CD4-positive, CD25-positive, alpha-beta regulatory T cell (primary cell): ENCODE measurements around the gene RNLS. TPM values are rescaled to one million over a fixed set of nuclear protein-coding genes. Genes with fewer than 3 reads are reported as not detected.

Experiments used
- ATAC-seq, 2 donors: fragments of 150-1000 bp; cut with Tn5 transposase; one replicate each; pipeline ENCODE4 v1.10.0; 2021; ENCODE audit warnings: low read depth in 2 of 2, moderate number of reproducible peaks in 2 of 2, moderate library complexity in 1 of 2
- DNase-seq, 3 donors: peaks; one replicate each; pipeline versions ENCODE4 v3.0.0 to v3.0.0-alpha.2; 2012 to 2022; ENCODE audit warnings: mixed read lengths in 1 of 3
- H3K27ac ChIP-seq: one replicate; pipeline ENCODE4 v1.7.0; 2013; ENCODE audit warnings: mild to moderate bottlenecking, low read length; ENCODE audit not compliant: insufficient read depth, poor library complexity, severe bottlenecking
- H3K27me3 ChIP-seq: one replicate; pipeline ENCODE4 v1.7.0; 2013; ENCODE audit warnings: low read length; ENCODE audit not compliant: control insufficient read depth, insufficient read depth
- H3K36me3 ChIP-seq: one replicate; pipeline ENCODE4 v1.7.0; 2013; ENCODE audit warnings: mild to moderate bottlenecking, low read length, moderate library complexity; ENCODE audit not compliant: control insufficient read depth, insufficient read depth
- H3K4me1 ChIP-seq: 2 replicates; pipeline ENCODE4 v1.7.0; 2013; ENCODE audit warnings: mild to moderate bottlenecking, low read length; ENCODE audit not compliant: insufficient read depth, control insufficient read depth, poor library complexity, severe bottlenecking
- H3K4me3 ChIP-seq: one replicate; pipeline ENCODE4 v1.7.0; 2013; ENCODE audit warnings: low read depth, mild to moderate bottlenecking, low read length, moderate library complexity
- H3K9me3 ChIP-seq, 2 experiments: 1 replicate in 1 of 2; 2 replicates in 1 of 2; pipeline ENCODE4 v1.7.0; 2013; ENCODE audit warnings: low read length in 2 of 2, mild to moderate bottlenecking in 1 of 2, moderate library complexity in 1 of 2; ENCODE audit not compliant: control insufficient read depth in 2 of 2
- H3K27ac Mint-ChIP-seq, 3 donors: one replicate each; pipeline ENCODE4 v1.8.0; 2020 to 2022; ENCODE audit warnings: mild to moderate bottlenecking in 3 of 3, mixed read lengths in 3 of 3, moderate library complexity in 2 of 3
- H3K27me3 Mint-ChIP-seq: one replicate; pipeline ENCODE4 v1.8.0; 2022; ENCODE audit warnings: mild to moderate bottlenecking, mixed read lengths
- H3K36me3 Mint-ChIP-seq: one replicate; pipeline ENCODE4 v1.8.0; 2020; ENCODE audit warnings: mixed read lengths
- H3K4me1 Mint-ChIP-seq, 4 donors: one replicate each; pipeline ENCODE4 v1.8.0; 2020 to 2022; ENCODE audit warnings: mixed read lengths in 4 of 4, mild to moderate bottlenecking in 1 of 4
- H3K4me3 Mint-ChIP-seq, 4 donors: one replicate each; pipeline ENCODE4 v1.8.0; 2020 to 2022; ENCODE audit warnings: mild to moderate bottlenecking in 4 of 4, mixed read lengths in 4 of 4, moderate library complexity in 3 of 4
- H3K9me3 Mint-ChIP-seq, 7 donors: one replicate each; pipeline ENCODE4 v1.8.0; 2020 to 2022; ENCODE audit warnings: mixed read lengths in 7 of 7, mild to moderate bottlenecking in 3 of 7, moderate library complexity in 2 of 7
- polyA plus RNA-seq, 4 donors: library from polyadenylated mRNA; unstranded; fragments of 300-500 nt; fragmentation: Illumina TruSeq; gene quantifications; one replicate each; pipeline ENCODE4 v1.2.3, GENCODE V29; 2021
- total RNA-seq: library from RNA; stranded (reverse); gene quantifications from one replicate; pipeline ENCODE4 v1.2.3, GENCODE V29; 2022

RNLS gene
- total and polyA plus RNA-seq, 5 donors from 2014 or later: 1.6 to 5.6 (median 4.4) TPM

DNA sequence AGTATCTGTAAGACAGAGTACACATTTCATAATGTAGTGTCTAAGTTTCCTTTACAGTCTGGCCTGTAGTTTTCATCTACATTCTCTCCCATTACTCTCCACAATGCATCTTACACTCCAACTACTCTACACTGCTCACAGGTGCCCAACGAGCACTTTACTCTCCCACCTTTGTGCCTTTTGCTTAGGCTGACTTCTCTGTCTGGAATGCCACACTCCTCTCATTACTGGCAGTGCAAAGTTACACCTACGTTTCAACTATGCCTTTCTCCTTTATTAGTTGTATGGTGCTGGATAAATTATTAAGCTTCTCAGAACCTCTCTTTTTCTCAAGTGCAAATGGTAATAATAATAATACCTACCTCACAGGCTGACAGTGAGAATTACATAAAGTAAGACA, 70.5 kb downstream of the RNLS start:
- Histone ChIP-seq H3K4me3 (no peak overlapping the region), H3K36me3 (no peaks in the 10 kb centered on the region), H3K27ac (no peak overlapping the region), H3K9me3 (no peaks in the 10 kb centered on the region), H3K4me1 (no peaks in the 10 kb centered on the region), H3K27me3 (no peaks in the 10 kb centered on the region)
- Mint-ChIP-seq H3K4me1 (no peaks in the 10 kb centered on the region), H3K4me3 (no peak overlapping the region), H3K27me3 (no peaks in the 10 kb centered on the region), H3K36me3 (no peaks in the 10 kb centered on the region), H3K9me3 (peaks cover 0 to 7% (median 0%) of the 10 kb centered on the region in 7 donors), H3K27ac (no peak overlapping the region)
- ATAC-seq: no peak
- no peak for DNase-seq

DNA sequence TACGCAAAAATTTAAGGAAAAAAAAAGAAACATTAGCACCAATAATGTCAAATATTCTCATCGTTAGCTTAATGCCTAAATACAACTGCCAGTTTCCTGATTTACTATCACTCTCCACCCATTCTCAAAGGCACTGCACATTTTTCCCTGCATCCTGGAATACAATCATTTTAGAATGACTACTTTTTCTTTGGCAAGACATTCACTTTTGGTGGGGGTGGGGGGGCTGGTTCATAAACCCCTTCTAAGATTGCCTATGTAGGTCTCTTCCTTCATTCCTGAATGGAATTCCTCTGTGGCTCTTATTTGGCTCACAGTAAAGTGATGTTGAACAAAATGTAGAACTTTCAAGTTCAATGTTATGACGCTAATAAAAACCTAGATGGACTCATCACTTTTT, 74.3 kb downstream of the RNLS start:
- no peak for DNase-seq

DNA sequence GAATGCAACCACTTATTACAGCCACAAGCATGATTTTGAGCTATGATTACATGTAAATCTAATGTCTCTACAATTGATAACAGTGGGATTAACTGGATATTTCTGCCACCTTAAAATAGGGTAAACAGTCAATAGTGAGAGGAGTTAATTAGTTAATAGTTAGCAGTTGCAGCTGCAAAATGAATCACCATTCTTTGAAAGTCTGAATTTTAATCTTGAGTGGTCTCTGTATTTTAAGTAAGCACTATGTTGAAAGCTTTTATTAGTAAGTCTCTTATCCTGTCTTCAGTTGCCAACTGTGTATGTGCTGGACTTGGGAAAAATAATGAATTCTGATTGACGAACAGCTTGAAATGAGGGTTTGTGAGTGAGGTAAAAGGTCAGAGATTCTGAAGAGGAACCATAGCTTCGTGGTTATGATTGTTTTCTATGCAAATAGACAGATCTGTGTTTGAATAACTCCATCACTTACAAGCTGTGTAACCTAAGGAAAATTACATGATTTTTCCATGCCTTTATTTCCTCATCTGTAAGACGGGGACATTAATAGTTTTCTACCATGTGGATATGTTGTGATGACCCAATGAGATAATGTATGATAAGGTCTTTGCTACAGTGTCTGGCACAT, 75.2 kb downstream of the RNLS start:
- no peaks in the 10 kb centered on the region for H3K27me3 Mint-ChIP-seq
- Histone ChIP-seq H3K27ac (no peak overlapping the region), H3K36me3 (no peaks in the 10 kb centered on the region), H3K4me3 (no peak overlapping the region), H3K4me1 (no peaks in the 10 kb centered on the region), H3K27me3 (no peaks in the 10 kb centered on the region), H3K9me3 (no peaks in the 10 kb centered on the region)
- no peaks in the 10 kb centered on the region for H3K36me3 Mint-ChIP-seq
- H3K4me3 Mint-ChIP-seq: no peak overlapping the region
- H3K9me3 Mint-ChIP-seq: no peaks in the 10 kb centered on the region
- no peaks in the 10 kb centered on the region for H3K4me1 Mint-ChIP-seq
- DNase-seq: no peak
- no peak for ATAC-seq
- no peak overlapping the region for H3K27ac Mint-ChIP-seq

More for the DNA sequence above, 74.3 kb downstream of the RNLS start:
- Histone ChIP-seq H3K4me3 (no peak overlapping the region), H3K4me1 (no peaks in the 10 kb centered on the region), H3K27me3 (no peaks in the 10 kb centered on the region), H3K9me3 (no peaks in the 10 kb centered on the region), H3K27ac (no peak overlapping the region), H3K36me3 (no peaks in the 10 kb centered on the region)
- Mint-ChIP-seq H3K4me3 (no peak overlapping the region), H3K9me3 (no peaks in the 10 kb centered on the region), H3K27ac (no peak overlapping the region), H3K36me3 (no peaks in the 10 kb centered on the region), H3K27me3 (no peaks in the 10 kb centered on the region), H3K4me1 (no peaks in the 10 kb centered on the region)
- ATAC-seq: no peak

DNA sequence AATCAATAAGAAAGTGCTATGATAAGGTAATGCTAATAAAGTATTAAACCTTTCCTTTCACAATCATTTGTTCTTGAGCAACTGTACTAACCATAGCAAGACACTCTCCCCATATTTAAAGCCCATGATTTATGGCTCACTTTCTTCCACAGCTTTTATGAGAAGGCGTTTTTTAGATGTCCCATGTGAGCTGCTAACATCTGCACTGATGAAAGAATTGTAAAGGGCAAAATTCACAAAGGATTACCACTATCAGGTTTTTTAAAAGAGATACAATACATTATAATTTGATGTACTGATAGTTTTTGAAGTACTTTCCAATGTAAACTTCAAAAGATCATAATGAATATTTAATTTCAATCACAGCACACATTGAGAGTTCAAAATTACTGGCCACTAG, 75.7 kb downstream of the RNLS start:
- Mint-ChIP-seq H3K36me3 (no peaks in the 10 kb centered on the region), H3K4me3 (no peak overlapping the region), H3K9me3 (no peaks in the 10 kb centered on the region), H3K27me3 (no peaks in the 10 kb centered on the region), H3K27ac (no peak overlapping the region), H3K4me1 (no peaks in the 10 kb centered on the region)
- ATAC-seq: no peak
- Histone ChIP-seq H3K36me3 (no peaks in the 10 kb centered on the region), H3K27me3 (no peaks in the 10 kb centered on the region), H3K4me3 (no peak overlapping the region), H3K9me3 (no peaks in the 10 kb centered on the region), H3K27ac (no peak overlapping the region), H3K4me1 (no peaks in the 10 kb centered on the region)
- DNase-seq: no peak

DNA sequence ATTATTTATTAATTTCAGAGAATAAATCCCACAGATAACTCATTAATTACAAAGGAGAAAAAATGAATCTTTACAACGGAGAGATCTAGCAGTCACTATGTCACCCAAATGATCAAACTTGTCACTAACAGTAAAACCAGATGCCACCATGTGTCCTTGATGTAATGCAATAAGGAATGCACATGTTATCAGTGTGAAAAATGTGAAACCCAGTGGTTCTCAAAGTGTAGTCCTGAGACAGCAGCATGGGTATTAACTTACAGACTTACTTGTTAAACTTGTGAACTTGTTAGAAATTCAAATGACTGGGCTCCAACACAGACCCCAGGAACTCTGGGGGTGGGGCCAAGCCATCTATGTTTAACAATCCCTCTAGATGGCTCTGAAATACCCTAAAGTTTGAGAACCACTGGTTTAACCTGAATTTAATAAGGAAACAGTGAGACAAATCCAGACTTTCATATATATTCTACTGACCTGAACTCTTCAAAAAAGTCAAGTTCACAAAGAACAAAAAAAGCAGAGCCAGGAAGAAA, 77.4 kb downstream of the RNLS start:
- Mint-ChIP-seq H3K27me3 (no peaks in the 10 kb centered on the region), H3K4me3 (no peak overlapping the region), H3K36me3 (no peaks in the 10 kb centered on the region), H3K9me3 (no peaks in the 10 kb centered on the region), H3K4me1 (no peaks in the 10 kb centered on the region), H3K27ac (no peak overlapping the region)
- no peaks in the 10 kb centered on the region for H3K36me3 ChIP-seq
- H3K4me1 ChIP-seq: no peaks in the 10 kb centered on the region
- no peak overlapping the region for H3K27ac ChIP-seq
- no peak overlapping the region for H3K4me3 ChIP-seq
- ATAC-seq (no peak), DNase-seq (no peak)
- H3K27me3 ChIP-seq: no peaks in the 10 kb centered on the region
- H3K9me3 ChIP-seq: no peaks in the 10 kb centered on the region

DNA sequence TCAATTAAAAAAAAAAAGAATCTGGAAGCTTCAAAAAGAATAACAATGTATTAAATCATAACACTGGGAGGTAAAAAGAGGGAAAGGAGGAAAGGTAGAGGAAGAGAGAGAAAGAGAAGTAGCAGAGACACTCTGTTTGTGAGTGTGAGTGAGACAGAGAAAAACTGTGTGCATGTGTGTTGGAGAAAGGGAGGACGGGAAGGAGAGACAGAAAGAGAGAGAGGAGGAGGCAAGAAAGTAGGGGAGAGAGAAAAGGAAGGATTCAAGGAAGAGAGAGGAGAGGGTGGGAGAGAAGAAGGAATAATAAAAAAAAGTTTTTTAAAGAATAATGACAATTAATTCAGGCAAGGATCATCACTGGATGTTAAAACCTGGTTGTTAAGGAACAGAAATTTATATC, 77.9 kb downstream of the RNLS start:
- H3K27ac ChIP-seq: no peak overlapping the region
- ATAC-seq: no peak
- H3K4me1 Mint-ChIP-seq: no peaks in the 10 kb centered on the region
- H3K27ac Mint-ChIP-seq: no peak overlapping the region
- no peak overlapping the region for H3K4me3 ChIP-seq
- H3K9me3 Mint-ChIP-seq: no peaks in the 10 kb centered on the region
- DNase-seq: no peak
- no peaks in the 10 kb centered on the region for H3K36me3 ChIP-seq
- H3K4me1 ChIP-seq: no peaks in the 10 kb centered on the region
- H3K36me3 Mint-ChIP-seq: no peaks in the 10 kb centered on the region
- no peaks in the 10 kb centered on the region for H3K27me3 Mint-ChIP-seq
- no peaks in the 10 kb centered on the region for H3K27me3 ChIP-seq
- no peak overlapping the region for H3K4me3 Mint-ChIP-seq
- H3K9me3 ChIP-seq: no peaks in the 10 kb centered on the region

DNA sequence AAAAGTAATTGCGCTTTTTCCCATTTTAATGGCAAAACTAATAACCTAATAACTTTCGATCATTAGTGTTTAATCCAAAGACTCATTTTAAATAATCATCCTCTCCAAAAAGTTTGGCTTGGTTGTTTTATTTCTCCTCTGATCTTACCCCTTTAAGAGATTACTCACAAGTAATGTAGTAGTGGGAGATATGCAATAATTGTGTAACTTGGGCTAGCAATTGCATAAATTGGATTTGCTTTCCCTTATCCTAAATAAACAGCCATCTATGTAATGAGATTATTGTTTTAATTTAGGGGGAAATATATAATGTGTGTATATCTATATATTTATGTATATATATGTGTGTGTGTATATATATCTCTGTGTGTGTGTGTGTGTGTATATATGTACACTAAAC, 82.5 kb downstream of the RNLS start:
- H3K4me3 ChIP-seq: no peak overlapping the region
- H3K27me3 Mint-ChIP-seq: peaks cover 6% of the 10 kb centered on the region
- H3K9me3 Mint-ChIP-seq: no peaks in the 10 kb centered on the region
- peaks cover 0 to 7% (median 1%) of the 10 kb centered on the region in 4 donors for H3K4me1 Mint-ChIP-seq
- H3K9me3 ChIP-seq: no peaks in the 10 kb centered on the region
- no peak overlapping the region for H3K27ac Mint-ChIP-seq
- DNase-seq (no peak), ATAC-seq (no peak)
- no peak overlapping the region for H3K4me3 Mint-ChIP-seq
- H3K36me3 ChIP-seq: no peaks in the 10 kb centered on the region
- no peaks in the 10 kb centered on the region for H3K4me1 ChIP-seq
- no peaks in the 10 kb centered on the region for H3K27me3 ChIP-seq
- peaks cover under 1% of the 10 kb centered on the region for H3K36me3 Mint-ChIP-seq
- no peak overlapping the region for H3K27ac ChIP-seq
